Activated effector memory CD4-positive, alpha-beta T cell treated with Interleukin-2 at 50 U/mL for 16 hours (primary cell): ENCODE measurements around the gene FAAP20.

ENCODE experiments used
- DNase-seq: peaks from one replicate; pipeline ENCODE4 v3.0.0-alpha.2; 2020

Gene FAAP20

DNA sequence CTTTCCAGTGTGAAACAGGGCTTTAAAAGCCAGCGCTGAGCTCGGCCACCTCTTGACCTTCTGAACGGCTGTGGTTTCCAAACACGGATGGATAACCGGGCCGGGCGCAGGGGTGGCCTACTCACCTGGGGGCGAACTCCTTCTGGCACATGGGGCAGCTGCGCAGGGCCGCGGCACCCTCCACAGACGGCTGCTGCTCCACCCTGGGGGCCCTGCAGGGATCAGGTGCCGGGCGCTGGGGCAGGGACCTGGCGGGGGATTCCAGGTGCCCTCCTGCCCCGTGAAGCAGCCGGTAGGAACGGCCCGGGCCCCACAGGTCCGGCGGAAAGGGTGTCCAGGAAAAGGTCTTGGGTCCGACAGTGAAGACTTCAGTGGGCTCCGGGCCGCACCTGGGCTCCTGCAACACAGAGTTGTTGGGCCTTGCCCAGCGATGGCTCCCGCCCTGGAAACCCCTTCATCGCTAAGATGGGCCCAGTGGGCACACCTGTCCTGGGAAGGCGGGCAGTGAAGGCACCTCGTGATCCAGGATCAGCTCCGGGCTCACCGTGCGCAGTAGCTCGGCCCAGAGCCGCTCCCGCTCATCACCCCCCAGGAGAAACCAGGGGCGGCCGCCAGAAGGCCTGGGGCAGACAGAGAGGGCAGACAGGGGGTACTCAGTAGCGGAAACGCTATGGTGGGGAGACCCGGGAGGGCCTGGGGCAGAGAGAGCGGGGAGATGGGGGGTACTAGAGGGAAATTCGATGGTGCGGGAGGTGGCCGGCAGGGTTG, 874 bp downstream of the FAAP20 start:
- no peak for DNase-seq

DNA sequence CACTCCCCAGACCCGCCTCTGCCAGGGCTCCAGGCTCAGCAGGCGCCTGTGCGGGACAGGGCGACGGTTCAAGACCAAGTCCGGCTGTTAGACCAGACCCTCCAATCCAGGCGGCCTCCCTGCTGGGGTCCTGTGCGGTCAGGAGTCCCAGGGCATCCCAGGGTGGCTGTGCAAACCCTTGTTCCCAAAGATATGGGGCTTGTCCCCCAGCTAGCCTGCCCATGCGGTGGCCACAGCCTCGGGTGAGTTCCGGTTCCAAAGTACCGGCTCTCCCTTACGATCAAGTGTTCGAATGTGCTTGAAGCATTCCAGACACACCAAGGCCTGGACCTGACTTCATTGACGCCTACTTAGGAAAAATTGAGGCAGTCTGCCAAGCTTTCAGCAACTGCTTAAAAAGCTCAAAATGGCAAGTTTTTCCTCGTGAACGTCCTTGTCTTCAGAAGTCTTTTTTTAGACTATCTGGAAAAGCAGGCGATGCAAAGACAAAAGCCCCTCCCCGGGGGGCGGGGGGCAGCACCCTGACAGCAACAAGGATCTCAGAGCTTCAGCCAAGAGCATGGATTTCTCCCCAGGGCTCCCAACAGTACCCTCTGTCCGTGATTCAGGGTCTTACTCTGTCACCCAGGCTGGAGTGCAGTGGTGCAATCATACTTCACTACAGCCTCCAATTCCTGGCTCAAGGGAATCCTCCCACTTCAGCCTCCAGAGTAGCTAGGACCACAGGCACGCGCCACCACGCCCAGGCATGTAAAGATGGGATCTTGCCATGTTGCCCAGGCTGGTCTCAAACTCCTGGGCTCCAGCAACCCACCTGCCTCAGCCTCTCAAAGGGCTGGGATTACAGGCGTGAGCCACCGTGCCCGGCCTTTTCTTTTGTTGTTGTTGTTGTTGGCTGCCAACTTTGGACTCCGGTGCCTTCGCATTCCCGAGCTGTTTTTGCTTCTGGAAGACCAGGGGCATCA, 2.3 kb downstream of the FAAP20 start:
- DNase-seq = no peak

DNA sequence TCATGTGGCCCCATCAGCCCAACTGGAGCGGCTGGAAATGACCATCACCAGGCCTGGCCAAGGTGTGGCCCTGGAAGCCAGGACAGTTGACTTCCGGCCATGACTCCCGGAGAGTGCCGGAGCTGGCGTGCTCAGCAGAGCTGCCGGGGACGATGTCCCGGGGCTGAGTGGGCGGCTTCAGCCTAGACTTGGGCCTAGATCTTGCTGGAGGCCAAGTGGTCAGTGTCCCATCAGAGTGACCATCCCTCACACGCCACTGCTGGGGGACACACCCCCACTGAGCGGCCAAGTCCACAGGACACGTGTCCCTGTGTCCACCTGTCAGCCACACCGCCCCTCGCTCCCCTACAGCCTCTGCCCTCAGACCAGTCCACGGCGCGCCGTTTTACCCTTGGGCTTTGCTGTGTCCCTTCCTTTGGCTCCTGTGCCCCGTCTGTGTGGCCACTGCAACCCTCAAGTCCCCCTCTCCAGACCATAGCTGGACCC, 4.0 kb downstream of the FAAP20 start:
- DNase-seq = no peak

DNA sequence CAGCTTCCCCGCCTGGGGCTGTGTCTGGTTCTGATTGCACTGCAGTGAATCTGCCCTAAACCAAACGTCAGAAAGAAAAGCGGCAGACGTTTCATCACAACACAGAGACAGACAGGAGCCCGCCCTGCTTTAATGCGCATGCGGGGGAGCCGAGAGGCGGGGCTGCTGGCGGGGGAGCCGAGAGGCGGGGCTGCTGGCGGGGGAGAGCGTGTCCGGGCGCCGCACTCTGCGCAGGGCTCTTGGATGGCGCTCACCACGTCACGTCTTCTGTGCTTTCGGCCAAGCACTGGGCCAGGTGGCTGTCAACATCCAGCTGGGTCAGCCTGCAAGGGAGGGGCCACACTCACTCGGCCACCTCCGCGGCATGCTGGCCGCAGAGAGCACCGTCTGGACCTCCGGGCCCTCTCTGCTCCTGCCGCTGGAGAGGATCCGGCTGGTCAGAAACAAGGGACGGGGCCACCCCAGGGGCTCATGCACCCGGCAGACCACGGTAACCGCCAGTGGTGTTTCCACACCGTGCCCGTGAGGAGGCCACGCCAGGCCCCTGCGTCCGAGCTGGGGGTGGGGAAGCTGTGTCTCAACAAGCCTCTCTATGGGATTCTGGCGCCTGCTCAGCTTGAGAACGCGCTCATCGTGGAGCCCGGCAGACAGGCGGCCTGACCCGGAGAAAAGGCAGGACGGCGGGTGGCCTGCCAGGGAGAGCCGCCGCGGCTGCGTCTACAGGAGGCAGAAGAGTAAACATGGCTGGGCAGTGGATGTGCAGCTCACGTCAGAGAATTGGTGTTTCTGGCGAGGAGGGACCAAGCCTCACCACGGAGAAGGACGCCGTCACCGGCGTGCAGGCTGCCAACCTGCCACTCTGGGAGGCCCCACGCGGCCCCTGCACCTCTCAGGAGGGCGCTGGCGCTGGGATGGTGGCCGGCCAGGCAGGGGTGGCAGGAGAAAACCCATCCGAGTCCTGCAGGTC, 4.8 kb downstream of the FAAP20 start:
- peak; percentile 90 for DNase-seq

DNA sequence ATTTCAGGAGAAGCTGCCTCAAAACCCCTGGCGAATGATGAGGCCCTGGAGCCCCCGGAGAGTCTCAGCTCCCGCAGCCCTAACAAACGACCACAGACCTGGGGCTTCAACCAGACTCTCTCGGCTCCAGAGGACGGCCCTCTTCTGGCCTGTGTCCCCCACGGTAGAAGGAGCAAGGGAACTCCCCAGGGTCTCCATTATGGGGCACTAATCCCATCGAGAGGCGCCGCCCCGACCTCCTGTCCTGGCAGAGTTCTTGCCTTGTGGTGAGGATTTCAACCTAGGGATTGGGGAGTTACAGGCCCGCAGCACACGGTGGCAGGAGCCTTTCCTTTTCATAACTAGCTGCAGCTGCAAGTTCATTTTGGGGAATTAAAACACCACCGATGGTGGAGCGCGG, 6.2 kb downstream of the FAAP20 start:
- no peak for DNase-seq

DNA sequence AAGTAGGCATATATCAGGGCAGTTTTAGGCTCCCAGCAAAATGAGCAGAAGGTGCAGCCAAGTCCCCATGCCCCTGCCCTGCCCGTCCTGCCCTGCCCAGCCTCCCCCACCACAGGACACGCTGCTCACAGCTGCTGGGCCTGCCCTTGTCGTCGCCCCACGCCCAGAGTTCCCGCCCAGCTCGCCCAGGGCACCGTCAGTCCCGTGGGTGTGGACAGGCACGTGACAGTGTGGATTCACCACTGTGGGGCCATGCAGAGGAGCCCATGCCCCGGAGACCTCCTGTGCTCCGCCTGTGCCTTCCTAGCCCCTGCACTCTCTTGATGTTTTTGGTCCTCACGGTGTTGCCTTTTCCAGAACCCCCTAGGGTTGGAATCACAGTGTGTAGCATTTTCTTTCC, 7.0 kb downstream of the FAAP20 start:
- DNase-seq = no peak

DNA sequence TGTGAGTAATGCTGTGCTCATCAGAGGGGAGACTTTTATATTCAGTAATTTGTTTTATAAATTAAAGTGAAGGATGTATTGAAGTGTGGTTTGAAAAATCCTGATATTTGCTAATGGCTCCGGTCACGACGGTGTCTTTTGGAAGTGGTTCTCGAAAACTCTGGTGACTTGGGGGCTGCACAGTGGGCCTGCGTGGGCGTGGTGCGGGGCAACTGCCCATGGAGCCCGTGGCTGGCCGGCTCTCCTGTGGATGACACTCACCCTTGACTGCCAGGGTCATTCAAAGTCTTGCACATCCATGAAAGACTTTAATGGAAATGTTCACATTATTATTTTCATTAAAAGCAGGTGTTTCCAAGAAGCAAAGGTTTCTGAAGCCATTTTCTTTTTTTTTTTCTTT, 7.7 kb downstream of the FAAP20 start:
- DNase-seq = no peak

DNA sequence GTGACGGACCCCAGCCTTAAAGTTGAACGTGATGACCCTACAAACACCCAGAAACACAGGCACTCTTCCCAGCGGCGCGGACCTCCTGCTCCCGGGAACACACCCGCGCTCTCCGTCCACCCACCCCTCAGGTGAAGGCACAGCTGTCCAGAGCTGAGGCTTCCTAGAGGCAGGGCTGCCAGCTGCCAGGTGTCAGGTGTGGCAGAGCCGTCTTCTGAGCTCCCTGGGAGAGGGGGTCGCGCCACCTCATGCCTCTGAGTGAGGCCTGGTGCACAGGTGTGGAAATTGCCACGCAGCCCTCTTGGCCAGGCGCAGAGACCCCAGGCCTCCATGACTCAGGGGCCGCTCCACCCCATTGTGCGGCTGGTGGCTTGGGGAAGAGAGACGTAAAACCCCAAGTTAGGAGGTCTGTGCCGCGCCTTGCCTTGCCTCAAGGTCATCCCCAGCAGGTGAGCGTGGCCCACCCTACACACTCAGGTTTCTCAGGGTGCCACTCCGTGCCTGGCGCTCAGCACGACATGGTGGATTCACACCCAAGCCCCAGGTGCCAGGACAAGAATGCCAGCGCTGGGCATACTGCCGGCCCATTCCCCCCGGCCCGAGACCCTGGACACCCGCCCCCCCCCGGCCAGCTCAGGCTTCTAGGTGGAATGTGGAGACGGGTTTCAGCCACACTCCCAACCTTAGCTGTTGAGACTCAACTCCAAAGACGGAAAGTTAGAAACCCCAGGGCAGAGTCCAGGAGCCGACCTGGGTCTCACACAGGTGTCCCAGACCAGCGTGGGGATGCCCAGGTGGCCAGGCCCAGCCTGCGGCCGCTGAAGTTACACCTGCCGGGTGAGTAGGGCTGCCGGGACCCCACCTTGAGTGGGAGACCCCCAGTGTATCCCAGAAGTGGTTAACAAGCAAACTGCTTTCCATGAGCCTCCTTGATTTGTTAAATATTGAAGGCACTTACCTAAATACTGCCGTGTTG, 8.4 kb downstream of the FAAP20 start:
- DNase-seq = no peak

DNA sequence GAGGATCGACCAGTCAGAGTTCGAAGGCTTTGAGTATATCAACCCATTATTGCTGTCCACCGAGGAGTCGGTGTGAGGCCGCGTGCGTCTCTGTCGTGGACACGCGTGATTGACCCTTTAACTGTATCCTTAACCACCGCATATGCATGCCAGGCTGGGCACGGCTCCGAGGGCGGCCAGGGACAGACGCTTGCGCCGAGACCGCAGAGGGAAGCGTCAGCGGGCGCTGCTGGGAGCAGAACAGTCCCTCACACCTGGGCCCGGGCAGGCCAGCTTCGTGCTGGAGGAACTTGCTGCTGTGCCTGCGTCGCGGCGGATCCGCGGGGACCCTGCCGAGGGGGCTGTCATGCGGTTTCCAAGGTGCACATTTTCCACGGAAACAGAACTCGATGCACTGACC, 9.6 kb downstream of the FAAP20 start:
- DNase-seq = no peak

DNA sequence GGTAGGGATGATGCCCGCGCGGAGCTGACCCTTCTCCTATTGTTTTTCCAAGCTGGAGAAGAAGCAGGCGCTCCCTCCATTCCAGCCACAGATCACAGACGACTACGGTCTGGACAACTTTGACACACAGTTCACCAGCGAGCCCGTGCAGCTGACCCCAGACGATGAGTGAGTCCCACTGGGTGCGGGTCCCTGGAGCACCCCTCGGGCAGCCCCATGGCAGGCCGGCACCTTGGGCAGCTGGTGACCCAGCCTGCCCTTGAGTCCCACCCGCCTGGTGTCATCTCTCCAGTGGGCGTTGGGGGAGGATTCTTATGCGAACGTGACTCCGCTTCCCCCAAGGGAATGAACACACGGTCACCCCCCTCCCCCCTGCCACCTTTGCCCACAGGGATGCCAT, 10.0 kb downstream of the FAAP20 start:
- no peak for DNase-seq

DNA sequence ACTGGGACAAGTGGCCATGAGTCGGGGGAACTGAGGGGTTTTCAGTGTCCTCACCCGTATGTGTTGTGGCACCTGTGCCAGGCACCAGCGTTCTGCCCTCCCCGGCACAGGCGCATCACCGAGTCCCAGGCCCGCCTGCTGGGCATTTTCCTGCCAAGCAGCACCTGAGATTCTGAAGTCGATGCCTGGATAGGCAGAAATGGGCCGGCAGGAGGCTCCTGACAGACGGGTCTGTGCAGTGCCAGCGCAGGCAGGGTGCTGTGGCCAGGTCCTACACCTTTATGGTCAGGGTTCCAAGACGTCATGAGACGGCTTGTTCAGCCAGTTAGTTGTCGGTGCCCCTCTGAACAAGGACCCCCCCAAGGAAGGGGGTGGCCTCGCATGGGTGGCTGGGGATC, 10.6 kb downstream of the FAAP20 start:
- no peak for DNase-seq

DNA sequence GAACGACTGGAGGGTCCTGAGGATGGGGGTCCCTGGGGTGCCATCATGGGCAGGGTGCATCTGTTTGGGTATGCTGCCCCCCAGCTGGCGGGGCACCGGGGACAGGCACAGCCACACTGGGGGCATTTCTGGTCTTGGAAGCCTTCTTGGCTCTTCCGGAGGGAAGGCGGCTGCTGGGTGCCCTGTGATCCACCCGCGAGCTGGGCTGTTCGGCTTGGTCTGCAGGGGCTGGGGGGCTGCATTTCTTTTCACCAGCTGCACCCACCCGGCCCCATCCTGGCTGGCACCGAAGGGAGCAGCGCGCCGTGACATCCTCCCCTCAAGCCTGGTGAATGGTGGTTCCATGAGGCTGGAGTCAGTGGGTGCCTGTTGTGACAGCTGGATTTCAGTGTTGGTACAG, 12.2 kb downstream of the FAAP20 start:
- DNase-seq = no peak

DNA sequence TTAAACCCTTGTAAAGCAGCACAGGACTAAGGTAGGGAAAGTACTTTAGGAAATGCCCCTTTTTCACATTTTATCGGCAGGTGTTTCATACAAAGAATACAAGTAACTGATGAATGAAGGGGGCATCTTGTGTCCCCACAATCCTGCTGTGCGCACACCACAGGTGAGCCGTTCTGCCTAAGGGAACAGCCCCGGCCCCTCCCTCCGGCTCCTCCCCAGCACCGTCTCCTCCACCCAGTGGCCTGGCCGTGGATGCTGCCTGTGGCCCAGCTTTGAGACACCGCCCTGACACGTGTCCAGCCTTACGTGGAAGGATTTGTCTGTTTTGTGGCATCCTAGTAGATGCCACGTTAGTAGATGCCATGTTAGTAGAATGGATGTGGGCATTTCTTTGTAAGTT, 12.8 kb downstream of the FAAP20 start:
- no peak for DNase-seq

DNA sequence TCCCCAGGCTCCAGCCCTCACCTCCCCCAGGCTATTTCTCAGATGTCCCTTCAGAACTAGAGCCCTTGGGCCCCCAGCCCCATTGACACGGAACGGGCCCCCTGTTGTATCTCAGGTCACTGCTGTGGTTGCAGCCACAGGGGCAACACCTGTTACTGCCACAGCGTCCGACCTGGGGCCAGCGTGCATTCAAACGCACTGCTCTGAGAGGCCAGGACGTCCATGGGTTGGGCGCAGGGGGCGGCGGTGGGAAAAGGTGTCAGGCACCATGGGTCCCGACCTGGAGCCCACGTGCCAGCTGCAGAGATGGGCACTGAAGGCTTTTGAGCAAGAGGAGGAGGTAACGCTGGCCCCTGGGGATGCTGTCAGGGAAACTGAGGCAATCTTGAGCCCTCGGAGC, 13.3 kb downstream of the FAAP20 start:
- DNase-seq = no peak

DNA sequence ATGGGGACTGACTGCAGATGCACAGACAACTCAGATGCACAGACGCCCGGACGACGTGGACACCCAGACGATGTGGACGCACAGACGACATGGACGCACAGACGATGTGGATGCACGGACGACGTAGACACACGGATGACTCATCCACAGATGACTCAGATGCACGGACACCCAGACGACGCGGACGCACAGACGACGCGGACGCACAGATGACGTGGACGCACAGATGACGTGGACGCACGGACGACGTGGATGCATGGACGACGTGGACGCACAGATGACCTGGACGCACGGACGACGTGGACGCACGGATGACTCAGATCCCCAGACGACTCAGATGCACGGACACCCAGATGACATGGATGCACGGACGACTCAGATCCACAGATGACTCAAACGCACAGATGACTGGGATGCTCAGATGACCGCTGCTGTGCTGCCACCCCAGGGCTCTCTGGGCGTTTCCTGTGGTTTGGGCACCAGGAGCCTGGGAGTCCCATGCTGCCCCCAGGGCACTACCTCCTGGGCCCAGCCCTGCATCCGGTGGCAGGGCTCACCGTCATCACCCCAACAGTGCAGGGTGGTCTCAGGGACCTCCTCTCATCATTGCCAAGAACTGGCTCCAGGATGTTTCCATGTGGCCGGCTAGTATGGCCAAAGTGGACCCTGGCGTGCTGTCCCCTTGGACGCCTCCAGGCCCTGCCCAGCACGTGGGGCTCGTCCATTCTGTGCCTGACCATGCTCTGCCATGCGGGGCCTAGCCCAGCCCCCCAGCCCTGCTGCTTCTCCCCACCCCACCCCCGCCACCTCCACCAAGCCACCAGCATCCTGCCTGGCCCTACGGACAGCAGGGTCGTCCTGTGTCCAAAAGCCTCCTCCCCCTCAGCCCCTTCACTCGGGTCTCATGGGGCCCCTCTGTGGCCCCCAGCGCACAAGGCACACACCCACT, 14.0 kb downstream of the FAAP20 start:
- no peak for DNase-seq

DNA sequence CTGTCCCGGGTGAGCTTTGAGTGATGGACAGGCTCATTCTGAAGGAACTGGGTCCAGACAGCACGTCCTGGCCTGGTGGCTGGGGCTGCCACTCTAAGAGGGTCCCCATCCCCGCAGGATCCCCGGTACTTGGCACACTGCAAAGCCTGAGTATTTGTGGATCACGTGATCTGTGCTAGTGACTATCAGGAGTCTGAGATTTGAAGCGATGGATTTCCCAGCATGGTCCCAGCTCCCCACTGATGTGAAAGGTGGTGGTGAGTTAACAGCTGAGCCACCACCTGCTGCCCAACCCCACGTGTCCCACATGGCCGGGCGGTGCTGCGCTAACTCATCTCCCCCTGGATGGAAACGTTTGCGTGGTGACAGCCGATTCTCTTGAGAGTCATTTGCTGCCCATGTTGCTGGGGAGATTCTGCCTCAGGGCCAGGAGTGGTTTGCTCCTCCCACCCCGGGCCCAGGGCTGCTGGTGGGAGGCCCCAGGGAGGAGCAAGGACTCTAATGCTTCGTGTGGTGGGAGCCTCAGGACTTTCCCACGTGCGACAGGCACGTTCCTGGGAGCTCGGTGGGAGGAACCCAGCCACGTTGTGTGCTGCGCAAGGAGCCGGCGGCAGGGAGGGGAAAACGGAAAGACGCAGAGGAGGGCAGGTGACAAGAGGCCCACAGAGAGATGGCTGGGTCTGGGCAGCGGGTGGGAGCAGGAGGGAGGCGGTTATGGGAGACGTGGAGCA, 15.1 kb downstream of the FAAP20 start:
- no peak for DNase-seq

DNA sequence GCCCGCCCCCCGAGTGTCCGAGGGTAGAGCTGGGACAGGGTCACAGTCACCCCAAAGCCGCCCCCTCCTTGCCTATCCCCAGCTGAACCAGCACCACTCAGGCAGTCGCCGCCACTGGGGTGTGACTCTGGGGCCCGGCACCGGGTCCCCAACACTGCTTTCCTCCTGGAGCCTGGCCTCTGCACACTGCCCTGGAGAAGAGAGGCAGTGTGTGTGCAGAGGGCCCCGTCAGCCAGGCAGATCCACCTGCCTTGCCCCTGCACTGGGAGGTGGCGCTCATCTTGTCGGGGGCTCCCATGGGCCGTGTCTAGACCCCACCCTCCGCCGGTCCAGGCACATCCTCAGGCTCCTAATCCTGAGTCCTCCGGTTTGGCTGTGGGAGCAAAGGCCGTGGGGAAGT, 15.7 kb downstream of the FAAP20 start:
- DNase-seq = no peak

DNA sequence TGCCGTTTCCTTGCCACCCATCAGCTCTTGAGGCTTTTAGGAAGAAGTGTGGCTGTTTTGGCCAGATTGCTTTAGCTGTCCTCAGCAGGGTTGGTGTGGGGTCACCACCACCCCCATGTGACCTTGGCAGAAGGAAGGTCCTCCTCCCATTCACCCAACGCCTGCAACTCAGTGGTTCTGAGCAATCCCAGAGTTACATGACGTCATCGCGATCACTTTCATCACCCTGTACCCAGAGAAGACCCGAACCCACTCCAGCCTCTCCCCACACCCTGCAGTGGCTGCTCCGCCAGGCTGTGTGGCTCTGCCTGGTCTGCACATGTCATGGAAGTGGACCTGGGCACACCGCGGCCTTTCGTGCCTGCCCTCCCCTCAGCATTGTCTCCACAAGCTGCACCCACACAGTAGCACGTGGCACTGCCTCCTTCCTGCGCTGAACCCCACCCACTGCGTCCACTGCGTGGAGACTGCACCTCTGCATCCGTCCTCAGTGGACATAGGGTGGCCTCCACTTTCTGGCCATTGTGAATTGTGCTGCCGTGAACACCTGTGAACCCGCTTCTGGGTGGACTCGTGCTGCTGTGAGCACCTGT, 16.5 kb downstream of the FAAP20 start:
- no peak for DNase-seq

DNA sequence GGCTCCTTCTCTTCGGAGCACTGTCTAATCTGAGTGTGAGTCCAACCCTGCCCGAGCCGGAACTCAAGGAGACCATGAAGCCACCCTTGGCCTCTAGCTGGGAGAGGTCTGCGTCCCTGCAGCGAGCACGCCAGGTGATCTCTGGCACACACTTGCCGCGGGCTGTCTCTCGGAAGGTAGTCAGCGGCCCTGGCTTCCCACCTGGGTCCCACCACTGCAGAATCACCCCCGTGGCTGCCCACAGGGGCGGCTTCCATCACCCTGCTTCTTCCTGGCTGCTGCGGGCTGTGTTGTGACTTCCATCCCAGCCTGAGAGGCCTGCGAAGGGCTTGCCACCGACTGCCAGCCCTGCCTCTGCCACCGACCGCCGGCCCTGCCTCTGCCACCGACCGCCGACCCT, 17.0 kb downstream of the FAAP20 start:
- DNase-seq = no peak
